Activated naive CD4-positive, alpha-beta T cell treated with anti-CD3 and anti-CD28 coated beads, Interleukin-2, amount 10 ng/mL, durations not matched to agents 7 days and 5 days (primary cell): ENCODE results near the gene ZNF423.
"Not testable (repeated sequence)": the region's sequence is repeated elsewhere in the genome, so short reads cannot be mapped to it uniquely, and the experiment has no call there.

Experiments
- CTCF ChIA-PET: fragments of 350-600 bp; sonication (Branson Sonifier 250); formaldehyde crosslinking; loops from one replicate; lab custom pipeline; 2021; ENCODE audit warnings: antibody characterized with exemption; lab: Charles Lee
- DNase-seq: peaks from one replicate; pipeline ENCODE4 v3.0.0-alpha.2; 2020
- H3K27ac Mint-ChIP-seq: one replicate; pipeline ENCODE4 v1.8.0; 2021; ENCODE audit warnings: mild to moderate bottlenecking, moderate library complexity, mixed read lengths
- H3K27me3 Mint-ChIP-seq: one replicate; pipeline ENCODE4 v1.8.0; 2021; ENCODE audit warnings: mild to moderate bottlenecking, mixed read lengths
- H3K36me3 Mint-ChIP-seq: one replicate; pipeline ENCODE4 v1.8.0; 2021; ENCODE audit warnings: mixed read lengths
- H3K4me1 Mint-ChIP-seq: one replicate; pipeline ENCODE4 v1.8.0; 2021; ENCODE audit warnings: mixed read lengths
- H3K4me3 Mint-ChIP-seq: one replicate; pipeline ENCODE4 v1.8.0; 2021; ENCODE audit warnings: mild to moderate bottlenecking, moderate library complexity, mixed read lengths
- H3K9me3 Mint-ChIP-seq: one replicate; pipeline ENCODE4 v1.8.0; 2021; ENCODE audit warnings: mixed read lengths

The ZNF423 gene

GRCh38 chr16:49519008-49519656 lies 336.8 kb downstream of the ZNF423 start:
- Mint-ChIP-seq H3K36me3 (no peaks in the 10 kb centered on the region), H3K4me3 (no peak overlapping the region), H3K9me3 (no peaks in the 10 kb centered on the region), H3K27ac (no peak overlapping the region), H3K27me3 (peaks cover 13% of the 10 kb centered on the region), H3K4me1 (peaks cover 3% of the 10 kb centered on the region)
- DNase-seq: no peak
- CTCF ChIA-PET: no interaction called here

- Mint-ChIP-seq H3K36me3 (no peaks in the 10 kb centered on the region), H3K27me3 (peaks cover 8% of the 10 kb centered on the region), H3K4me1 (no peaks in the 10 kb centered on the region), H3K27ac (no peak overlapping the region), H3K4me3 (no peak overlapping the region), H3K9me3 (no peaks in the 10 kb centered on the region)
- CTCF ChIA-PET: no interaction called here
- DNase-seq: no peak
Observed at GRCh38 chr16:49516382-49517036, 339.4 kb downstream of the ZNF423 start.

GRCh38 chr16:49515861-49516260 lies 340.1 kb downstream of the ZNF423 start:
- Mint-ChIP-seq H3K4me3 (no peak overlapping the region), H3K4me1 (no peaks in the 10 kb centered on the region), H3K36me3 (no peaks in the 10 kb centered on the region), H3K9me3 (no peaks in the 10 kb centered on the region), H3K27ac (no peak overlapping the region), H3K27me3 (peaks cover 8% of the 10 kb centered on the region)
- CTCF ChIA-PET: no interaction called here
- no peak for DNase-seq

- Mint-ChIP-seq H3K4me3 (no peak overlapping the region), H3K4me1 (no peaks in the 10 kb centered on the region), H3K27ac (no peak overlapping the region), H3K36me3 (no peaks in the 10 kb centered on the region), H3K27me3 (peaks cover 8% of the 10 kb centered on the region), H3K9me3 (no peaks in the 10 kb centered on the region)
- DNase-seq: no peak
- CTCF ChIA-PET: interaction anchor here (1.4 kb wide), 1 partner anchor 10 kb away, joined by 4 read pairs; no protein-coding TSS in a partner anchor
Observed at GRCh38 chr16:49515016-49515565, 340.8 kb downstream of the ZNF423 start.

GRCh38 chr16:49514073-49514980 lies 341.6 kb downstream of the ZNF423 start:
- Mint-ChIP-seq H3K4me3 (no peak overlapping the region), H3K9me3 (no peaks in the 10 kb centered on the region), H3K4me1 (no peaks in the 10 kb centered on the region), H3K36me3 (no peaks in the 10 kb centered on the region), H3K27ac (no peak overlapping the region), H3K27me3 (peaks cover 8% of the 10 kb centered on the region)
- CTCF ChIA-PET: interaction anchor here (1.4 kb wide), 1 partner anchor 9 kb away, joined by 4 read pairs; no protein-coding TSS in a partner anchor
- no peak for DNase-seq

GRCh38 chr16:49513040-49513439 lies 342.9 kb downstream of the ZNF423 start:
- CTCF ChIA-PET: no interaction called here
- H3K9me3 Mint-ChIP-seq: no peaks in the 10 kb centered on the region
- no peak for DNase-seq
- H3K27ac Mint-ChIP-seq: no peak overlapping the region
- H3K36me3 Mint-ChIP-seq: no peaks in the 10 kb centered on the region
- H3K4me1 Mint-ChIP-seq: no peaks in the 10 kb centered on the region
- H3K27me3 Mint-ChIP-seq: peaks cover 8% of the 10 kb centered on the region
- no peak overlapping the region for H3K4me3 Mint-ChIP-seq

- CTCF ChIA-PET: no interaction called here
- Mint-ChIP-seq H3K36me3 (no peaks in the 10 kb centered on the region), H3K4me1 (no peaks in the 10 kb centered on the region), H3K27me3 (no peaks in the 10 kb centered on the region), H3K4me3 (no peak overlapping the region), H3K9me3 (no peaks in the 10 kb centered on the region), H3K27ac (no peak overlapping the region)
- DNase-seq: no peak
Observed at GRCh38 chr16:49510654-49511305, 345.1 kb downstream of the ZNF423 start.

- no peak for DNase-seq
- Mint-ChIP-seq H3K27me3 (no peaks in the 10 kb centered on the region), H3K36me3 (no peaks in the 10 kb centered on the region), H3K27ac (no peak overlapping the region), H3K4me3 (no peak overlapping the region), H3K4me1 (no peaks in the 10 kb centered on the region), H3K9me3 (no peaks in the 10 kb centered on the region)
- CTCF ChIA-PET: no interaction called here
Observed at GRCh38 chr16:49510141-49510540, 345.8 kb downstream of the ZNF423 start.

GRCh38 chr16:49506058-49507013 lies 349.6 kb downstream of the ZNF423 start:
- not testable (repeated sequence) for H3K27ac Mint-ChIP-seq, H3K36me3 Mint-ChIP-seq
- CTCF ChIA-PET: interaction anchor here (1.4 kb wide), 1 partner anchor 8 kb away, joined by 4 read pairs; no protein-coding TSS in a partner anchor

GRCh38 chr16:49505556-49505955 lies 350.4 kb downstream of the ZNF423 start:
- Mint-ChIP-seq H3K4me3 (no peak overlapping the region), H3K27ac (no peak overlapping the region), H3K4me1 (no peaks in the 10 kb centered on the region), H3K9me3 (no peaks in the 10 kb centered on the region), H3K27me3 (peaks cover 6% of the 10 kb centered on the region), H3K36me3 (no peaks in the 10 kb centered on the region)
- CTCF ChIA-PET: interaction anchor here (1.4 kb wide), 1 partner anchor 9 kb away, joined by 4 read pairs; no protein-coding TSS in a partner anchor
- no peak for DNase-seq

More at GRCh38 chr16:49506058-49507013, 349.6 kb downstream of the ZNF423 start:
- H3K4me1 Mint-ChIP-seq, DNase-seq, H3K9me3 Mint-ChIP-seq, H3K27me3 Mint-ChIP-seq, H3K4me3 Mint-ChIP-seq: not testable (repeated sequence)

GRCh38 chr16:49504626-49505025 lies 351.3 kb downstream of the ZNF423 start:
- peaks cover 6% of the 10 kb centered on the region for H3K27me3 Mint-ChIP-seq
- no peaks in the 10 kb centered on the region for H3K4me1 Mint-ChIP-seq
- H3K36me3 Mint-ChIP-seq: no peaks in the 10 kb centered on the region
- no peaks in the 10 kb centered on the region for H3K9me3 Mint-ChIP-seq
- DNase-seq: no peak
- CTCF ChIA-PET: interaction anchor here (1.0 to 2.0 kb wide), 3 partner anchors 10 to 21 kb away, joined by 3 to 4 read pairs (median 4); no protein-coding TSS in a partner anchor
- no peak overlapping the region for H3K27ac Mint-ChIP-seq
- no peak overlapping the region for H3K4me3 Mint-ChIP-seq

GRCh38 chr16:49504023-49504364 lies 351.9 kb downstream of the ZNF423 start:
- Mint-ChIP-seq H3K27me3 (peaks cover 6% of the 10 kb centered on the region), H3K9me3 (no peaks in the 10 kb centered on the region), H3K27ac (no peak overlapping the region), H3K36me3 (no peaks in the 10 kb centered on the region), H3K4me1 (no peaks in the 10 kb centered on the region), H3K4me3 (no peak overlapping the region)
- CTCF ChIA-PET: interaction anchor here (1.0 to 2.0 kb wide), 2 partner anchors 12 to 22 kb away, joined by 3 to 4 read pairs; no protein-coding TSS in a partner anchor
- DNase-seq: no peak
